ENCODE measurements around the gene IGF2BP2.
"Not testable (repeated sequence)": the region's sequence is repeated elsewhere in the genome, so short reads cannot be mapped to it uniquely, and the experiment has no call there.

IGF2BP2 gene

DNA sequence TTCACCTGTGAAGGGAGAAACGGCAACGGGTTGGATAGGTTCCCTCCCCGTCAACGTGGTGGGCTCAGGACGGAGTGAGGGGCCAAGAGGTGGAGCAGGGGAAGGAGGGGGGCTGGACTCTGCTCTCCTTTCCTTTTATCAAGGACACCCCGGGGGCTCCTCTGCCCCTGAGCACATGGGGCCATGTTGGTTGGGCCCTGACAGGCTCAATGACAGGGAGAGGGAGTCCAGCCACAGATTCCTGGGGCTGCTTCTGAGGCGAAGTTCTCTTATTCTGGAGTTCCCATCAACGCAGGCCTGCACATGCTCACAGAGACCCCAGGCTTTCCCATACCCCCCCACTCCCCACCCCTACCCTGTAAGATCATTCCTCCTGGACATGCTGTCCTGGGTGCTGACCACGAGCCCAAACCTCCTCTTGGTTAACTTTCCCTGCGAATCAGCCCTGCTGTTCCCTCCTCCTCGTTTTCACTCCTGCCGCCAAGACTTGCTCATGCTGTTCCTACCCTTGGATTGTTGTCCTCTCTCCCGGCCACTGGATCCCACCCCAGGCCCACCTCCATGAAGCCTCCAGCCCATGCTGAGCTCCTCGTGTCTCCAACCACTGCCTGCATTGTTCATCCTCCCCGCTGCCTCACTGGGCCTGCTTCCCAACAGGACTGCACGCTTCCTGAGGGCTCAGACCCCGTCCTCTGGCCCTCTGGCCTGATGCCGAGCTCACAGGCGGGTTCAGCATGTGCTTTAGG, 177.5 kb downstream of the IGF2BP2 start:
- DNase-seq (ENCODE audit: low read depth in 2 of 3, low spot score in 2 of 3), result no peak

DNA sequence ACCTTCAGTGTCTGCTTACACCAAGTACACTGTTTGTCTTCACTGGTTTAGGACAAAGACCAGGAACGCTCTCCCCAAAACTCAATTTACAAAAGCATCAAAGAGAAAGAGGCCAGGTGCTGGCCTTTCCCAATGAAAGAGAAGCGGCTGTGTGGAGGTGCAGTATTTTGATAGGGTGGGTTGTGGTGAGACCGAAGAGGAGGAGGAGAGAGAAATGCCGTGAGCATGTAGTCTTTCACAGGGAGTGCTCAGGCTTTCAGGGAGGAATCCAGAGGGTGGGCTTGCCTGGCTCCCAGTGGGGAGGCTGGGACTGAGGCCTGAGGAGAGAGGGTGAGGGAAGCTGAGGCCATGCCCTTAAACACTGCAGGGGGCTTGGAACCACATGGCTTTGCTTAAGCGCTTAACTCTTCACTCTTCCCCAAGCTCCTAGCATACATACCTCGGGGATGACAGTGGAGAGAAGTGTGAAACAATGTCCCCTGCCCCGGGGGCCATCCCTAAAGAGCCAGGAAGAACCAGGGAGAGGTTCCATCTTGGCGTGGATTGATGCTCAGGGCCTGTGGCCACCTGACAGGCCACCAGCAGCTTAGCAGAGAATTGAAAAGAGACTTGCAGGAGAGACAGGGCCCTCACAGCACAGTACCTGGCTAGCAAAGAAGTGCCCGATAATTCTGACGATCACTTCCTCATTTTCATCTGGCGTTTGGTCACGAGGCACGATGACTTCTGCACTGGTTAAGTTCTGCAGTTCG, 178.3 kb downstream of the IGF2BP2 start:
- no peak for DNase-seq (ENCODE audit: low read depth in 2 of 3, low spot score in 2 of 3)

- no peak for DNase-seq (ENCODE audit: low read depth in 2 of 3, low spot score in 2 of 3)
Measured at GRCh38 chr3:185645596-185646381, 179.1 kb downstream of the IGF2BP2 start.

GRCh38 chr3:185645191-185645590, 179.7 kb downstream of the IGF2BP2 start:
- not testable (repeated sequence) for DNase-seq (ENCODE audit: low read depth in 2 of 3, low spot score in 2 of 3)

GRCh38 chr3:185640308-185640707, 184.5 kb downstream of the IGF2BP2 start:
- no peak for DNase-seq (ENCODE audit: low read depth in 2 of 3, low spot score in 2 of 3)

DNA sequence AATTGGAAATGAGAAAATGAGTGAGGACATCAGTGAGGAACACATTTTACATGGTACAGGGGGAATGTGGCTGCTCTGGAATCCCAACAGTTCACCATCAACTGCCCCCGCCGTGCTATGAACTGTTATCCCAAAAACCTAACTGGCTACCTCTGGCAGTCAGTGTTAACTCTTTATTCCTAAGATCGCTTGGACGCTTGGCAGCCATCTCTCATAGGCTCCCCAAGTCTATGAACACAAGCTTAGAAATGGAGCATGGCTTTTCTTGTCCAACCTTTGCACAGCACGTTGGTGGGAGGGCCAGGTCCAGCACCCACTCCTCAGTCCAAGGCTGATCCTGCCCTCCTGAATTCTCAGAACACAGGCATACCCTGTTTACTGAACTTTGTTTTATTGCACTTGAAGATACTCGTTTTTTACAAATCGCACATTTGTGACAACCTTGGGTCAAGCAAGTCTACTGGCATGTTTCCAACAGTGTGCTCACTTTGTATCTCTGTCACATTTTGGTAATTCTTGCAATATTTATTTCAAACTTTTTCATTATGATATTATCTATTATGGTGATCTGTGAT, 185.1 kb downstream of the IGF2BP2 start:
- DNase-seq (ENCODE audit: low read depth in 2 of 3, low spot score in 2 of 3), result no peak

DNA sequence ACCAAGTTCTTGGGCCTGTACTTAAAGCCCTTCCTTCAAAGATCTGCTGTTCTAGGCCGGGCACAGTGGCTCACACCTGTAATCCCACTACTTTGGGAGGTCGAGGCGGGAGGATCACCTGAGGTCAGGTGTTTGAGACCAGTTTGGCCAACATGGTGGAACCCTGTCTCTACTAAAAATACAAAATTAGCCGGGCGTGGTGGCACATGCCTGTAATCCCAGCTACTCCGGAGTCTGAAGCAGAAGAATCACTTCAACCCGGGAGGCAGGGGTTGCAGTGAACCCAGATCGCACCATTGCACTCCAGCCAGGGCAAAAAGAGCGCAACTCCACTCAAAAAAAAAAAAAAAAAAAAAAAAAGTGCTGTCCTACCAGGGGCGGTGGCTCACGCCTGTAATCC, 186.2 kb downstream of the IGF2BP2 start:
- DNase-seq (ENCODE audit: low read depth in 2 of 3, low spot score in 2 of 3), result not testable (repeated sequence)

DNA sequence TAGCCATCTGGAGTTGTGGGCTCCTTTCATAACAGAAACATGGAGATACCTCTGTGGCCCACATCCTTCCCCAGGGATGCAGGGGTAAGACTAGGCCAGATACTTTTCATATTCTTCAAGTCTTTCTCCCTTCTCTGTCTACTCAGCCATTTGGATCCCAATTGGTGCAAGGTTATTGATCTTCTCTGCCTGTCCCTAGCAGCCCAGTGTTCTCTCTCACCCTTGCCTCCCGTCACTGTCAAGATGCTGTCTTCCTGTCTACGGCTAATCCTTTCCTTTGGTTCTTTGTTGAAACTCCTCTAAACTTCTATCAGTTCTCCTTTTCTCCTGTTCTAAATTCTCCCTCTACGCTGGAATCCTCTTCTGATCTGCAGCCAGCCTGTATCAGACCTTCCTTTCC, 187.5 kb downstream of the IGF2BP2 start:
- DNase-seq (ENCODE audit: low read depth in 2 of 3, low spot score in 2 of 3), result no peak

GRCh38 chr3:185632996-185633395, 191.8 kb downstream of the IGF2BP2 start:
- DNase-seq (ENCODE audit: low read depth in 2 of 3, low spot score in 2 of 3), result no peak

DNA sequence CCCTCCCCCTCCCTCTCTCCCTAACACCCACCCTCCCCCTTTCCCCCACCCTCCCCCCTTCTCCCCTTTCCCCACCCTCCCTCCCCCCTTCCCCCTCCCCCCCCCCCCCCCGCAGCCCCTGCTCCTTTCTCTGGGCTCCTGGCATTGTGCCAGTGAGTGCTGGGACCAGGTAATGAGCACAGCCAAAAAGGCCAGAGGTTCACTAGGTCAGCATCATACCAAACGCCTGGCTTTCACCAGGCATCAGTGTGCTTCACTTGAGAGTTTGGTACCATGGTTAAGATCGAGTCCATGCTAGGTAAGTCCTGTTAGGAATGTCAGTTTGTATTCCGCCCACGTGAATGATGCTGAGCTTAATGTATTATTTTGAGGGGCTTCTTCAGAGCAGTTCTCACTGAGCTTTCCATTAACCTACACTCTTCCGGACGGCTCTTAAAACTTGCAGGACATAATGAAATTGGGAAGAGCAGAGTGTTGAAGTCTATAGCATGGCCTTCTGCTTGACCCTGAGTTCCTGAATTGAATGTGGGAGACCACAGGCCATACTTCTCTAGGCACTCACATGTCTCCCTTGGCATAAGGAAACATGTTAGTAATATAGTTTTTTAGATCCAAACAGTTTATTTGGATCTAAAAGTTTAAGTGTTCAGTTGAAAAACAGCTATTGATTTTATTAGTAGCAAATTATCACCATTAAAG, 193.2 kb downstream of the IGF2BP2 start:
- DNase-seq (ENCODE audit: low read depth in 2 of 3, low spot score in 2 of 3), result no peak

- DNase-seq (ENCODE audit: low read depth in 2 of 3, low spot score in 2 of 3), result no peak
Measured at GRCh38 chr3:185631108-185631507, 193.7 kb downstream of the IGF2BP2 start.

- DNase-seq (ENCODE audit: low read depth in 2 of 3, low spot score in 2 of 3), result no peak
Measured at GRCh38 chr3:185630182-185630622, 194.6 kb downstream of the IGF2BP2 start.

DNA sequence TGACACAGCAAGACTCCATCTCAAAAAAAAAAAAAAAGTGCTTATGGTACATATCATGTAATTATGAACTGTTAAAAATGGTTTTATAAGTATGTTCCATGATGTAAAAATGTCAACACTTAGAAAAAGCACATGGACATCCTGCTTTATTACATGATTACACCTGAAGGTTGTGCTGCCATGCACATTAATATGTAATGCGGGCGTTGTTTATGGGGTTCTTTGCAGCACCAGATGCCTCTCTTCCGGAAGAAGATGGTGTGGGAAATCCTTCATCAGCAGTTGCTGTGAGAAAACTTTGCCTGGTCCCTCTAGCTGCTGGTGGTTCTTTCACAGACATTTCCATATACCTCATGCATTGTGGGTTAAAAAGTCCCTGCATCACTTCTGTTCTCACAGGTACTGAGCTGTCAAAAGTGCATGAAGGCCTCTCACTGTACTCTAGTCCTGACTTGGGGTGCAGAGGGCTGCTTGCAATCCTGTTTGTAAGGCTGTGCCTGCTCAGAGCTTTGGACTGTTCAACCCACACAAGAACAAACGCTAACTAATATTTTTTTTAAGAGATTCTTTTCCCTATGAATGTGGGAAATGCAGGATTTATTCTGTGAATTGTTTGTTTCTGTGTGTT, 195.2 kb downstream of the IGF2BP2 start:
- no peak for DNase-seq (ENCODE audit: low read depth in 2 of 3, low spot score in 2 of 3)

DNA sequence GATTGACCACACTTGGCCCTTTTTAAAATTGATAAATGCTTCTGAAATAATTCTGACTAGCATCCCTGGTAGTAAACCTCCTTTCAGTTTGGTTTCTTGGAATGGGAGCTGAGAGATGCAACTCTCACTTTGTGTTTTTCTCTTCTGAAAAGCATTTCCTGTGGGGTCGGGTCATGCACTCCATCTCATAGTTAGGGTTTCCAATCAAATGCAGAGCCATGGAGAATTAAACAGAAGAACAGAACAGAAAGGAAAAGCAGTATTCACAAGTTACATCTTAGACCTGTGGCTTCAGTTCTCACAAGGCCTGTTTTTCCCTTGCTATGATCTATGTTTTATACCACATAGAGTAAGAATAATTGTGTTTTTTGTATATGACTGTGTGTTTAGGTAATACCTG, 199.1 kb downstream of the IGF2BP2 start:
- DNase-seq (ENCODE audit: low read depth in 2 of 3, low spot score in 2 of 3), result no peak

DNA sequence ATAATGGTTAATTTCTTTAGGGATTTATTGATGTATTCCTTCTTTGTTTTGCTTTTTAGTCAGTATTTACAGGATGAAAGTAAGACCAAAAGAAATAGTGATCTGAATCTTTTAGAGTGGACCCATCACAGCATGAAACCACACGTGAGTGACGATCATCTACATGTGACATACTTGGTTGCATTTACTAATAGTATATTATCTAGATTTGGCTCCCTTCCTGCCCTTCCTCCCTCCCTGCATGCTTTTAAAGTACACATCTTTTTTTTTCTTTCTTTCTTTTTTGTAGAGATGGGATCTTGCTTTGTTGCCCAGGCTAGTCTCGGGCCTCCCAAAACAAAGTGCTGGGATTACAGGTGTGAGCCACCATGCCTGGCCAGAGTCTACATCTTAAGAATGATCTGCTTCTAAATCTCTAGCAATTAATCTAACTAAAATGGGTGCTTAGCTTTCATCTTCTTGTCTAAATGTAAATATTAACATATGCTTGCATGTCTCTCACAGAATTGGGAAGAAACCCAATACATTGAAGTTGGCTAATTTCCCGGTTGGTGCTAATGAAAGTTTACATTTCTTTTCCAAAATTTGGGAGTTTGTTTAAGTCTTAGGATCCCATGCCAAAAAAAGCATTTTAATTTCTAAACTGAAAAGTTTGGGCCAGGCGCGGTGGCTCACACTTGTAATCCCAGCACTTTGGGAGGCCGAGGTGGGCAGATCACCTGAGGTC, 200.7 kb downstream of the IGF2BP2 start:
- no peak for DNase-seq (ENCODE audit: low read depth in 2 of 3, low spot score in 2 of 3)

DNA sequence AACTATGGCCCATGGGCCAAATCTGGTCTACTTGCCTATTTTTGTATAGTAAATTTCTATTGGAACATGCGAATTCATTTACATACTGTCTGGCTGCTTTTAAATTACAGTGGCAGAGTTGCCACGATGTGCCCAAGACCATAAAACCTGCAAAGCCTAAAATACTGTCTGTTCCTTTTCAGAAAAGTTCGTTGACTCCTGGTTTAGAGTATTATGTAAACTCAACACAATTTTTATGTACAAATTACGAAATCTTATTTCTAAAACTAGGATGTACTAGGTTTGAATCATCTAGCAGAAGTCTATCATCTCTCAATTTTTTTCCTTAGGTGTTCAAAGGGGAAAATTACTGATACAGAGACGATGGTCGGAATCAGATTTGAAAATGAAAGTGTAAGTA, 211.8 kb downstream of the IGF2BP2 start:
- DNase-seq (ENCODE audit: low read depth in 2 of 3, low spot score in 2 of 3), result no peak

- no peak for DNase-seq (ENCODE audit: low read depth in 2 of 3, low spot score in 2 of 3)
Measured at GRCh38 chr3:185606196-185606595, 218.6 kb downstream of the IGF2BP2 start.

- no peak for DNase-seq (ENCODE audit: low read depth in 2 of 3, low spot score in 2 of 3)
Measured at GRCh38 chr3:185605566-185605965, 219.3 kb downstream of the IGF2BP2 start.

DNA sequence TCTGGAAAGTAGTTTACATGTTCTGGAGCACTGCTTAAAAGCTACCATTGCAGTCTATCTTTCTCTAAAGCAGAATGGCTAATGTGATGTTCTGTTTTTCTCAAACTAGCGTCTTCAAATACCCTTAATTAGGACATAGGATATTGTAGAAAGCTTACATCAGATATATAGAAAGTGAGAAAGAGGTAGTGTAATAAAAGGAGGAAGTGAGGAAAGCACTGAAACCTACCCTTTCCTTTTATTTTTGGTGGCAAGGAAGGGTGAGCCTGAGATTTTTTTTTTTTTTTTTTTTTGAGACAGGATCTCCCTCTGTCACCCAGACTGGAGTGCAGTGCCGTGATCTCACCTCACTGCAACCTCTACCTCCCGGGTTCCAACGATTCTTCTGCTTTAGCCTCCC, 229.3 kb downstream of the IGF2BP2 start:
- DNase-seq (ENCODE audit: low read depth in 2 of 3, low spot score in 2 of 3), result no peak

DNA sequence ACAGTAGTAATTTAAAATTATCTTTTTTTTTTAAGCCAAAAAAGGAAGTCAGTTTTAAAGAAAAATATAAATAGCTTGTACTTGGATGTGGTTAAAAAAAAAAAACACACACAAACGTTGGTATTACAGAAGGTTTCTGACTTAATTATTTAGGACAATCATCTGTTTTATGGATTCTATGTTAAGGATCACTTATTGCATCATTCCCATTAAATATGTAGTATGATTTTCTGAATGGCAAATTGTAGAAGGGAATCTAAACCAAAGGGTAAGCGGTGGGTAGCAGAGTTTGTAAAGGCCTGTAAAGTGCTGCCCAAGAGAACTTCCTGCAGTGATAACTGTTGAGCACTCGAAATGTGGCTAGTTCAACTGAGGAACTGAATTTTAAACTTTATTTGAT, 230.8 kb downstream of the IGF2BP2 start:
- DNase-seq (ENCODE audit: low read depth in 2 of 3, low spot score in 2 of 3), result no peak
